Testis (tissue), 2 donors: Measurements from ENCODE around the gene OCA2.

ENCODE experiments used
- POLR2A ChIP-seq: fragments of 450-650 bp; IDR thresholded peaks from one replicate; pipeline ENCODE4 v1.6.1; 2017; ENCODE audit warnings: antibody characterized with exemption, mild to moderate bottlenecking, moderate library complexity
- TF ChIP-seq, protein P1 (sequence below), 3 experiments: fragments of 450-650 bp in 2 of 3; fragments of 200-600 bp in 1 of 3; sonication (generic) in 1 of 3; IDR thresholded peaks; one replicate each; pipeline ENCODE4 v1.5.1; 2016 to 2019; ENCODE audit warnings: antibody characterized with exemption in 3 of 3, mild to moderate bottlenecking in 2 of 3, moderate library complexity in 1 of 3

DNA sequence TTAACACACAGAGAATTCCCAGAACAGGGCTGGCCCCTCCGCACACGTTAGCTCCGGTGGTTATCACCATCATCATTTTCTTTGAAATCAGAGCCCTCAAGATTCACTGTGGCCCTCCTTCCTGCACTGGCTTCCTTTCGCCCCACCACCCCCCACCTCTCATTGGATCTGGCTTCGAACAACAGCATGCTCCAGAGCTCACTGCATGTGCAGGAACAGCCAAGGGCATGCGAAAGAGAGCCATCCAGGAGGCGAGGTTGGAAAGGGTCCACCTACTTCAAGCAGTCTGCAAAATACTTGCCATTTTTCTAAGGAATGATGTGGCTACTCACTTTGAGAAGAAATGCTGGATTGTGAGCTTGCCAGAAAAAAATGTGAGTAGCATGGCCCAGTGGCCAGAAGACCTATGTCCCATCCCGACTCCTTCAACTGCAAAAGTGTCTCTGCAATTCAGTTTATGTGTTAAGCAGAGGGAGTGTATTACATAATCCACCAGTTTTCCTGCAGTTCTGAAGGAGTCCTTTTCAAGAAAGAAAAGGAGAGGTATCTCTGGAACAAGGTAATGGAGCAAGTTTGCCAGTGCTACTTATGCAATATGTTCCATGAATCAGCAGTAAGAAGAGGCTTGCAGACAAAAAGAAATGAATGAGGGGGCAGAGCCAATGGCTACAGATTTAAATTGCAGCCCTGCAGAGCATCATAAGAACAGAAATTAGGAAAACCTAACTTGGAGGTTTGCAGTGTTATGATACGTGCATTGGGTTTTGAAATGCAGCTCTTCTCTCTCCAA is 92.8 kb downstream of the OCA2 start:
- TF ChIP-seq, protein P1, sequence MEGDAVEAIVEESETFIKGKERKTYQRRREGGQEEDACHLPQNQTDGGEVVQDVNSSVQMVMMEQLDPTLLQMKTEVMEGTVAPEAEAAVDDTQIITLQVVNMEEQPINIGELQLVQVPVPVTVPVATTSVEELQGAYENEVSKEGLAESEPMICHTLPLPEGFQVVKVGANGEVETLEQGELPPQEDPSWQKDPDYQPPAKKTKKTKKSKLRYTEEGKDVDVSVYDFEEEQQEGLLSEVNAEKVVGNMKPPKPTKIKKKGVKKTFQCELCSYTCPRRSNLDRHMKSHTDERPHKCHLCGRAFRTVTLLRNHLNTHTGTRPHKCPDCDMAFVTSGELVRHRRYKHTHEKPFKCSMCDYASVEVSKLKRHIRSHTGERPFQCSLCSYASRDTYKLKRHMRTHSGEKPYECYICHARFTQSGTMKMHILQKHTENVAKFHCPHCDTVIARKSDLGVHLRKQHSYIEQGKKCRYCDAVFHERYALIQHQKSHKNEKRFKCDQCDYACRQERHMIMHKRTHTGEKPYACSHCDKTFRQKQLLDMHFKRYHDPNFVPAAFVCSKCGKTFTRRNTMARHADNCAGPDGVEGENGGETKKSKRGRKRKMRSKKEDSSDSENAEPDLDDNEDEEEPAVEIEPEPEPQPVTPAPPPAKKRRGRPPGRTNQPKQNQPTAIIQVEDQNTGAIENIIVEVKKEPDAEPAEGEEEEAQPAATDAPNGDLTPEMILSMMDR (IDR thresholded peaks at IDR 0.05): no peak
- TF ChIP-seq POLR2A: no peak
